ENCODE data around the gene URB1. TPM values are rescaled to one million over a fixed set of nuclear protein-coding genes. Genes with fewer than 3 reads are reported as not detected.

The URB1 gene
- total and polyA plus RNA-seq, 2 of the 8 experiments (the other 6 are each of a cell fraction or from before 2014, with no cell fraction given) = 8.1 to 28.9 TPM

DNA sequence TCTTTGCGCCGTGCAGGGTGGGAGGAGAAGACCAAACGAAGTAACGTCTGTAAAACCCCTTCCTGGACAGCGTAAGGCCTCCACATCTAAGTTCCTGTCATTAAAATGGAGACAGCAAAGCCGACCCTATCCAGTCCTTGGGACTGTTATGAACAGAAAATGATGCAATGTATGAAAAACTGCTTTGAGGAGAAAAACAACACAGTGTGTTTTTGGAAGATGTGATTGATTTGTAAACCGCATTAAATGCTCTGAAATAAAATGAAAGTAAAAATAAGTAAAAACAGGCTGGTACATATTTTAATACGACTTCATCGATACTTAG lies 827 bp upstream of the URB1 start (continued):
- TF ChIP-seq, protein P1, sequence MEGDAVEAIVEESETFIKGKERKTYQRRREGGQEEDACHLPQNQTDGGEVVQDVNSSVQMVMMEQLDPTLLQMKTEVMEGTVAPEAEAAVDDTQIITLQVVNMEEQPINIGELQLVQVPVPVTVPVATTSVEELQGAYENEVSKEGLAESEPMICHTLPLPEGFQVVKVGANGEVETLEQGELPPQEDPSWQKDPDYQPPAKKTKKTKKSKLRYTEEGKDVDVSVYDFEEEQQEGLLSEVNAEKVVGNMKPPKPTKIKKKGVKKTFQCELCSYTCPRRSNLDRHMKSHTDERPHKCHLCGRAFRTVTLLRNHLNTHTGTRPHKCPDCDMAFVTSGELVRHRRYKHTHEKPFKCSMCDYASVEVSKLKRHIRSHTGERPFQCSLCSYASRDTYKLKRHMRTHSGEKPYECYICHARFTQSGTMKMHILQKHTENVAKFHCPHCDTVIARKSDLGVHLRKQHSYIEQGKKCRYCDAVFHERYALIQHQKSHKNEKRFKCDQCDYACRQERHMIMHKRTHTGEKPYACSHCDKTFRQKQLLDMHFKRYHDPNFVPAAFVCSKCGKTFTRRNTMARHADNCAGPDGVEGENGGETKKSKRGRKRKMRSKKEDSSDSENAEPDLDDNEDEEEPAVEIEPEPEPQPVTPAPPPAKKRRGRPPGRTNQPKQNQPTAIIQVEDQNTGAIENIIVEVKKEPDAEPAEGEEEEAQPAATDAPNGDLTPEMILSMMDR (IDR thresholded peaks at IDR 0.05; ENCODE audit: control extremely low read depth in 1 of 3, insufficient read depth in 1 of 3, low read depth in 1 of 3, low read length in 3 of 3) = no peak
- TF ChIP-seq EGR1 (IDR thresholded peaks at IDR 0.05; ENCODE audit: borderline replicate concordance, low read depth, low read length) = no peak
- no peak for TF ChIP-seq RNF2 (IDR thresholded peaks at IDR 0.05; ENCODE audit: borderline replicate concordance, low read depth, low read length, missing control alignments, poor library complexity, severe bottlenecking)
- no peak for TF ChIP-seq JUN (IDR thresholded peaks at IDR 0.05; ENCODE audit: low read depth, low read length)
- TF ChIP-seq CBX5 (IDR thresholded peaks at IDR 0.05; ENCODE audit: low read depth, low read length) = no peak
- no peak for TF ChIP-seq SIX5 (IDR thresholded peaks at IDR 0.05; ENCODE audit: low read depth, low read length)
- no peak for TF ChIP-seq MAFK (IDR thresholded peaks at IDR 0.05; ENCODE audit: low read depth, low read length)
- no peak for TF ChIP-seq GTF2F1 (IDR thresholded peaks at IDR 0.05; ENCODE audit: borderline replicate concordance, low read depth, low read length)
- no peak for TF ChIP-seq SIRT6 (IDR thresholded peaks at IDR 0.05; ENCODE audit: low read length)
- no peak for TF ChIP-seq RBBP5 (IDR thresholded peaks at IDR 0.05; ENCODE audit: borderline replicate concordance, low read depth, low read length)
- no peak for TF ChIP-seq SUZ12 (IDR thresholded peaks at IDR 0.05; ENCODE audit: low read length)
